ENCODE data around the gene WDR86. TPM values are rescaled to one million over a fixed set of nuclear protein-coding genes. Genes with fewer than 3 reads are reported as not detected.

Gene WDR86
- total RNA-seq, 1 experiment from 2014 or later, result 8.1 TPM

DNA sequence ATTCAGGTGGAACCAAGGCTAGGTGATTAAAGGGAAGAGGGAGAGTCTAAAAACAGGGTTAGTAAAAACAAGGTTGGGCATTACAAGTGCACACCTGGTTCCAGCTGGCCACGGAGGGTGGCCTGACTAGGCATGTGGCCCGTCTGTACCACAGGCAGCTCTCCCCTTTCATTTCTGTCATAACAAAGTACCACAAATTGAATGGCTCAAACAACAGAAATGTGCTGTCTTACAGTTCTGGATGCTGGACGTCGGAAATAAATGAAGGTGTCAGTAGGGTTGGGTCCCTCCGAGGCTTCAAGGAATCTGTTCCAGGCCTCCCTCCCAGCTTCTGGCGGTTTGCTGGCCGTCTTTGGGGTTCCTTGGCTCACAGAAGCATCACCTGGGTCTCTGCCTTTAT is 13.4 kb upstream of the WDR86 start:
- no peaks in the 10 kb centered on the region for H3K23me2 ChIP-seq (ENCODE audit: insufficient read length, low read depth, low read length, poor library complexity, severe bottlenecking)
- no peak overlapping the region for H3K27ac ChIP-seq (ENCODE audit: insufficient read length, low read depth, low read length)
- H2BK5ac ChIP-seq (ENCODE audit: insufficient read length, low read length), result no peak overlapping the region
- no peaks in the 10 kb centered on the region for H3K79me2 ChIP-seq (ENCODE audit: insufficient read depth, low read length)
- H3K56ac ChIP-seq (ENCODE audit: insufficient read length, low read depth, low read length), result no peak overlapping the region
- no peak overlapping the region for H3K9ac ChIP-seq (ENCODE audit: extremely low read depth, insufficient read length, low read length)
- H2BK20ac ChIP-seq (ENCODE audit: low read depth, low read length, poor library complexity, severe bottlenecking), result no peak overlapping the region
- no peak overlapping the region for H3K14ac ChIP-seq (ENCODE audit: insufficient read depth, low read length)
- H3K27me3 ChIP-seq (ENCODE audit: insufficient read depth, low read length), result no peaks in the 10 kb centered on the region
- TF ChIP-seq, protein P1, sequence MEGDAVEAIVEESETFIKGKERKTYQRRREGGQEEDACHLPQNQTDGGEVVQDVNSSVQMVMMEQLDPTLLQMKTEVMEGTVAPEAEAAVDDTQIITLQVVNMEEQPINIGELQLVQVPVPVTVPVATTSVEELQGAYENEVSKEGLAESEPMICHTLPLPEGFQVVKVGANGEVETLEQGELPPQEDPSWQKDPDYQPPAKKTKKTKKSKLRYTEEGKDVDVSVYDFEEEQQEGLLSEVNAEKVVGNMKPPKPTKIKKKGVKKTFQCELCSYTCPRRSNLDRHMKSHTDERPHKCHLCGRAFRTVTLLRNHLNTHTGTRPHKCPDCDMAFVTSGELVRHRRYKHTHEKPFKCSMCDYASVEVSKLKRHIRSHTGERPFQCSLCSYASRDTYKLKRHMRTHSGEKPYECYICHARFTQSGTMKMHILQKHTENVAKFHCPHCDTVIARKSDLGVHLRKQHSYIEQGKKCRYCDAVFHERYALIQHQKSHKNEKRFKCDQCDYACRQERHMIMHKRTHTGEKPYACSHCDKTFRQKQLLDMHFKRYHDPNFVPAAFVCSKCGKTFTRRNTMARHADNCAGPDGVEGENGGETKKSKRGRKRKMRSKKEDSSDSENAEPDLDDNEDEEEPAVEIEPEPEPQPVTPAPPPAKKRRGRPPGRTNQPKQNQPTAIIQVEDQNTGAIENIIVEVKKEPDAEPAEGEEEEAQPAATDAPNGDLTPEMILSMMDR (conservative IDR thresholded peaks at IDR 0.05), result no peak
- Mint-ChIP-seq H3K9me3 (peaks cover 7 to 27% of the 10 kb centered on the region in 2 experiments; a peak in 4 of 5 replicates), H3K36me3 (ENCODE audit: insufficient read depth in 1 of 3, low read depth in 3 of 3) (peaks cover 0 to 11% (median 0%) of the 10 kb centered on the region in 3 experiments; a peak in 2 of 7 replicates), H3K4me1 (peaks cover 10 to 17% of the 10 kb centered on the region in 2 experiments), H3K27me3 (ENCODE audit: low read depth) (peaks cover 60% of the 10 kb centered on the region), H3K4me3 (no peak overlapping the region), H3K27ac (no peak overlapping the region; a peak in 1 of 7 replicates)
- no peak overlapping the region for H3K18ac ChIP-seq (ENCODE audit: insufficient read length, low read depth, low read length)
- H2AK5ac ChIP-seq (ENCODE audit: insufficient read length, low read length), result no peak overlapping the region
- H4K5ac ChIP-seq (ENCODE audit: insufficient read length, low read depth, low read length), result no peak overlapping the region
- H4K91ac ChIP-seq (ENCODE audit: insufficient read length, low read depth, low read length), result no peak overlapping the region
- H3K4ac ChIP-seq (ENCODE audit: low read depth, low read length), result no peak overlapping the region
- H2BK15ac ChIP-seq (ENCODE audit: low read depth, low read length), result no peak overlapping the region
- WGBS (ENCODE audit: extremely low coverage, insufficient read length, low lambda C conversion rate), result no CpG with 5 or more reads among the region's 7 CpGs
- no peak overlapping the region for H3K4me2 ChIP-seq (ENCODE audit: insufficient read depth, insufficient read length, low read length)
- H3T11ph ChIP-seq (ENCODE audit: low read length), result no peak overlapping the region
- no peak overlapping the region for H3K23ac ChIP-seq (ENCODE audit: insufficient read length, low read depth, low read length)
- no peak overlapping the region for H4K8ac ChIP-seq (replicated peaks; ENCODE audit: insufficient read length, low read depth, low read length)
- H3K4me1 ChIP-seq (ENCODE audit: insufficient read depth, low read length), result no peaks in the 10 kb centered on the region
- no peaks in the 10 kb centered on the region for H3K9me3 ChIP-seq (ENCODE audit: control insufficient read depth, low read depth, low read length)
- no peaks in the 10 kb centered on the region for H4K20me1 ChIP-seq (ENCODE audit: control insufficient read depth, insufficient read depth, insufficient read length)
- H2BK12ac ChIP-seq (ENCODE audit: insufficient read length, low read depth, low read length), result no peak overlapping the region
- H3K79me1 ChIP-seq (ENCODE audit: insufficient read depth, low read depth, low read length, poor library complexity, severe bottlenecking), result no peaks in the 10 kb centered on the region
- H2AFZ ChIP-seq (ENCODE audit: low read length), result no peak overlapping the region
- DNase-seq, result no peak
- H2BK120ac ChIP-seq (ENCODE audit: low read depth, low read length, poor library complexity, severe bottlenecking), result no peak overlapping the region
